ENCODE results near the gene NHERF1. TPM values are rescaled to one million over a fixed set of nuclear protein-coding genes. Genes with fewer than 3 reads are reported as not detected.

NHERF1 gene
- total and polyA plus RNA-seq, 2 of the 13 experiments (the other 11 are each of a cell fraction or from before 2014, with no cell fraction given): 169 to 269 TPM

- TF ChIP-seq MAZ (IDR thresholded peaks at IDR 0.05; ENCODE audit: borderline replicate concordance, low read depth, low read length): no peak
- no peak for TF ChIP-seq MAZ (CRISPR knock-in tag; IDR thresholded peaks at IDR 0.05; ENCODE audit: low read depth)
- TF ChIP-seq REL (CRISPR knock-in tag; conservative IDR thresholded peaks at IDR 0.05): no peak
- TF ChIP-seq SRF (IDR thresholded peaks at IDR 0.05; ENCODE audit: low read depth, low read length): no peak
- no peak; the same call in 1 of the 2 replicates for TF ChIP-seq ZNF205 (CRISPR knock-in tag; IDR thresholded peaks at IDR 0.05)
- TF ChIP-seq NR2F1 (CRISPR knock-in tag; IDR thresholded peaks at IDR 0.05): no peak
- TF ChIP-seq ZNF333 (CRISPR knock-in tag; IDR thresholded peaks at IDR 0.05; ENCODE audit: borderline replicate concordance): no peak
- no peak for TF ChIP-seq TP53 (CRISPR knock-in tag; conservative IDR thresholded peaks at IDR 0.05)
- no peak for TF ChIP-seq ZNF816 (CRISPR knock-in tag; IDR thresholded peaks at IDR 0.05; ENCODE audit: borderline replicate concordance)
- TF ChIP-seq MYC (CRISPR knock-in tag; IDR thresholded peaks at IDR 0.05; ENCODE audit: borderline replicate concordance): 0 out of 2 replicates have a peak, but pooled peaks have one; percentile 17
- TF ChIP-seq HHEX (CRISPR knock-in tag; IDR thresholded peaks at IDR 0.05): peak; percentile 32; the same call in 1 of the 2 replicates
- TF ChIP-seq SMAD3 (CRISPR knock-in tag; IDR thresholded peaks at IDR 0.05): no peak
- TF ChIP-seq ZBTB4 (CRISPR knock-in tag; IDR thresholded peaks at IDR 0.05; ENCODE audit: borderline replicate concordance): no peak
- no peak for TF ChIP-seq KDM5A (IDR thresholded peaks at IDR 0.05; ENCODE audit: borderline replicate concordance, low read length)
- no peak for TF ChIP-seq CREB1 (IDR thresholded peaks at IDR 0.05)
- no peak for TF ChIP-seq CREB1 (CRISPR knock-in tag; IDR thresholded peaks at IDR 0.05)
- no peak; the same call in 1 of the 2 replicates for TF ChIP-seq TIGD3 (CRISPR knock-in tag; IDR thresholded peaks at IDR 0.05; ENCODE audit: borderline replicate concordance)
- TF ChIP-seq SNAPC5 (CRISPR knock-in tag; IDR thresholded peaks at IDR 0.05; ENCODE audit: borderline replicate concordance): no peak
- no peak for TF ChIP-seq REXO4 (CRISPR knock-in tag; IDR thresholded peaks at IDR 0.05; ENCODE audit: borderline replicate concordance)
- TF ChIP-seq E2F5 (CRISPR knock-in tag; conservative IDR thresholded peaks at IDR 0.05): no peak
- TF ChIP-seq ZNF143 (CRISPR knock-in tag; IDR thresholded peaks at IDR 0.05): no peak
- TF ChIP-seq ZNF33B (CRISPR knock-in tag; IDR thresholded peaks at IDR 0.05): no peak
- no peak for TF ChIP-seq ZUFSP (CRISPR knock-in tag; IDR thresholded peaks at IDR 0.05; ENCODE audit: borderline replicate concordance)
Measured at GRCh38 chr17:74737299-74738050, 11.0 kb upstream of the NHERF1 start (continued).
